GM19239 (cell line): ENCODE results near the gene MRPS2.
"Not testable (repeated sequence)": the region's sequence is repeated elsewhere in the genome, so short reads cannot be mapped to it uniquely, and the experiment has no call there.

Experiments
- DNase-seq: peaks from one replicate; pipeline ENCODE4 v3.0.0; 2011; ENCODE audit warnings: low spot score; ENCODE audit not compliant: insufficient read length
- FAIRE-seq: peaks from 2 replicates; lab custom pipeline; 2011; peaks lifted over from hg19 to GRCh38; lab: Jason Lieb, UNC

MRPS2 gene

DNA sequence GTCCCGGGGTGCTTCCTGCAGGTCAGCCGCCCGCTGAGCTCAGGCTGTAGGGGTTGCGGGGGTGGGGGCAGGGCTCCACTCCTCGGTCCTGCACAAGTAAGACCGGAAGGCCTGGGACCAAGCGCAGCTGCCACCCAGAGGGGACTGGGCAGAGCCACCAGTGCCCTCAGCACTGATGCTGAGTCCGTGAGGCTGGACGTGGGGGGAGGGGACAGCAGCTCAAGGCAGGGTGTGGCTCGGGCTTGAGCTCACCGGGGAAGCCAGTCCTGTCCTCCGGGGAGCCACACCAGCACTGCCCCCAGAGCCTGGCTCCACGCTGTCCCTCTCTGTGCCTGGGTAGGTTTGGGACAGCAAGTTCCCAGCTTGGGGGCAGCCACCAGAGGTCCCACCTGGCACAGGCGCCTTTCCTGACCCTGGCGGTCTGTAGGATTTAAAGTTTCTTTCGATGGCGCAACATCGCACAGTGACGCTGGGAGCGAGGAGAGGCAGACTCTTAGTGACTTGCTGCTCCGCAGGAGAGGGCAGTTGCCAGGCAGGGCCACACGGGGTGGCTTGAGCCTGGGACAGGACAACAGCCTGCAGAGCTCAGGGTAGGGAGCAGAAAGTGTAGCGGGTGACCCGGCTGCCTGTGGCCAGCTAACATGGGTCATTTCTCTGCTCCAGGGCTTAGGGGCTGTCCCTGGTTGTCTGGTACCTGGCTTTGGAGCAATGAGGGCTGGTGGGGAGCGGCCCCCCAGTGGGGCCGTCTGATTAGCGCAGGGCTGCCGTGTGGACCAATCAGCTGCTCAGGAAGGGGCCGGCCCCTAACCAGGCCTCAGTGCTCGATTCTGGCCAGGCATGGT, 26.5 kb downstream of the MRPS2 start:
- FAIRE-seq (no peak), DNase-seq (no peak)

DNA sequence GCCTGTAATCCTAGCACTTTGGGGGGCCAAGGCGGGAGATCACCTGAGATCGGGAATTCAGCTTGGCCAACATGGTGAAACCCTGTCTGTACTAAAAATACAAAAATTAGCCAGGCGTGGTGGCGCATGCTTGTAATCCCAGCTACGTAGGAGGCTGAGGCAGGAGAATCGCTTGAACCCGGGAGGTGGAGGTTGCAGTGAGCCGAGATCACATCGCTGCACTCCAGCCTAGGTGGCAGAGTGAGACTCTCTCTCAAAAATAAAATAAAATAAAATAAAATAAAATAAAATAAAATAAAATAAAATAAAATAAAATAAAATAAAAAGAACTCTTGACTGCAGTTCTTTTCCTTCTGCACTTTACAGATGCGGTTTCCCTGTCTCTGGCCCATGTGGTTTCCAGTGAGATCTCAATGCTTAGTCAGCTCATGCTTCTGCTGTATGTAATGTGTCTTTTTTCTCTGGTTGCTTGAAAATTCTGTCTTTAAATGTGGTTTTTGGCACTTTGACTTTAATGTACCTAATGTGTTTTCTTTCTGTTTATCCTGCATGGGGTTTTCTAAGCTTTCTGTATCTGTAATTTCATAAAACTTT, 28.5 kb downstream of the MRPS2 start:
- DNase-seq, FAIRE-seq: not testable (repeated sequence)

DNA sequence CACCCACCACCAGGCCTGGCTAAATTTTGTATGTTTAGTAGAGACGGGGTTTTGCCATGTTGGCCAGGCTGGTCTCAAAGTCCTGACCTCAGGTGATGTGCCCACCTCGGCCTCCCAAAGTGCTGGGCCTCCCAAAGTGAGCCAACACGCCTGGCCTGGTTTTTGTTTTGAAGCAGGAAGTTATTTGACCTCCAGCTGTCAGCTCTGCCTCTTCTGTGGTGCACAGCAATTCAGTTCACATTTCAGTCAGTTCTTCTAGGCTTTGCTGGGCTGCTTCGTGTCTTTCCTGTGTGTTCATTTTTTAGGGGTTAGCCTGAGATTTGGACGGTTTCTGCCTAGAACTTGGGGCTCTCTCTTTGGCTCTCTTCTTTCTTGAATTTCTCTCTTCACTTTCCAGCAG, 29.7 kb downstream of the MRPS2 start:
- FAIRE-seq (no peak), DNase-seq (no peak)

DNA sequence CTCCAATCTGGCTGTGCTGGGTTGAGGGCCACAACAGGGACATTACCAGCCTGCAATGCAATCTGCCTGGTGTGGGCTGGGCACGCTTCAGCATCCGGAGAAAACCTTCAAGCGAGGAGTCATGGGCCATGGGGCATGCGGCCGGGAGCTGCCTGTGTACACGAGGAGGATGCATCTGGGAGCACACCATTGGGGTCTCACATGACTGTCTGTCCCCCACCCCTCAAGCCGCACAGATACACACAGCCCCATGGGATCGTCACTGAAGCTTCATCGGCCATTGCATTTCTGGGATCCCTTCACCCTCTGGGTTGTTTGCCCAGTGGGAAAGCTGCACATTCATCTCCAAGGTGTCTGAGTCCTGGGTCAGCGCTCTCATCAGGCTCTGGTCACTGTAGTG, 30.6 kb downstream of the MRPS2 start:
- no peak for DNase-seq
- FAIRE-seq, result no peak

DNA sequence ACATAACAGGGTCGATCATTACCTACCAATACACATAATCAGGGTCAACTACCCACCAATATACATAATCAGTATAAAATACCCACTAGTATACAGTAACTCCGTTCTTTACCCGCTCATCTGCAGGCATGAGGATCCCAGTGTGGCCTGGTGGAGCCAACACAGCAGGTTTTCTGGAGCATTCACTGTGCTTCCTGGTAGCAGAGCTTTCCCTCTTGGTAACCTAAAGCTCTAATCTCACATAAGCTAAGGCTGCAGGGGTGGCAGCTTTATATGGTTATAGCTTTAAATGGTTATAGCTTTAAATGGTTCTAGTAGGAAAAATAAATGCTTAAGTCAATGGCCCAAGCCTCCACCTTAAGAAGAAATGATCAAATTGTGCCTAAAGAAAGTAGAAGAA, 32.6 kb downstream of the MRPS2 start:
- DNase-seq (no peak), FAIRE-seq (no peak)

DNA sequence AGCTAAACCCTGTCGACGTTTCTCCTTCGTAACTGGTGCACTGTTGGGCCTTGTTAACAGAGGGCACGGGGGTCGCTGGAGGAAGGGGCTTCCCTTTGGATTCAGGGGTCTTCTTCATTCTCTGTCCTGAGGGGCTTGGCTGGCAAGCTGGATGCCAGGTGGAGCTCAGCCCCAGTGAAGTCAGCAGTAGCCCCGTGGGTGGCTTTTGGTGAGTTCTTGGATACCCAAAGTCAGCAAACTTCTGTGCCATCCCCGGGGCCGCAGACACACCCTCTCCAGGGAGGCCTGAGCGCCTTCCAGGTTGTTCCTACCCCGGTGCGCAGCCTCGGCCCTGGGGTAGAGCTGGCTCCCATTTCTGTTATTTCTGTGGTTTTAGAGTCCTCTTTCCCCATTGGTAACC, 33.2 kb downstream of the MRPS2 start:
- DNase-seq (no peak), FAIRE-seq (no peak)

DNA sequence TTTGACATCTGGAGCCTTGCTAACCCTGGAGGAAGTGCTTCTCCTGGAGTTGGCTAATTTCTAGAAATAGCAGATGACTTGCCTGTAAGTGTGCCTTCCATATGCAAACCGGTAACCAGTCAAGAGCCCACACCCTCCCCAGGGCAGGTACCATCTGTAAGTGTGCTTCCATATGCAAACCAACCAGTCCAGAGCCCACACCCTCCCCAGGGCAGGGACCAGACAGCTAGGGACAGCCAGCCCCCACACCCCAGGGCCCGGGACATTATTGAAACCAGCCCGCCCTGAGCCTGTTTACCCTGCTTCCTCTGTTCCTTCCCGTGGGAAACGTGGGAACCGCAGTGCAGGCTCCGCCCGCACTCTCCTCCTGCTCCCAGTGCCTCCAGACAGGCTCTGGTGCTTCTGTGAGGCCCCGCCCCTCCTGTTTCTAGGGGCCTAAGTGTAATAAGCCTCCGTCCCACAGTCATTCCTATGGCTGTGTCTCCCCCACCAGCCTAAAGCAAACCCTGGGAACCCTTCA, 33.8 kb downstream of the MRPS2 start:
- FAIRE-seq, DNase-seq: not testable (repeated sequence)

DNA sequence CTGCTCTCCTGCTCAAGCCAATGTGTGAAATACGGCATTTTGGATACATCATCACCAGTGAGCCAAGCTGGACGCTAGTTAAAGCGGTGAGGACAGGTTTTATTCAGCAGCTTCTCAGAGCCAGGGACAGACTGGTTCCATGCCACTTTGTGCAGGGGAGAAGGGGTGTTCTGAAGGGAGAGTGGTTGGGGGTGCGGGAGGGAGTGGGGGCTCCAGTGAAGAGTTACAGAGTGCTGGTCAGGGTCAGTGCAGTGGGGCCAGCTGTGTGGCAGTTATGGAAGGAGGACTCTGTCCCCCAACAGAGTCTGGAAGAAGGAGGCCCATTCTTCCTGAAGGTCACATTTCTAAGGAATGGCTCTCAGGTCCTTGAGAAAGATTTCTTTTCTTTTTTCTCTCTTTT, 34.3 kb downstream of the MRPS2 start:
- not testable (repeated sequence) for FAIRE-seq, DNase-seq

DNA sequence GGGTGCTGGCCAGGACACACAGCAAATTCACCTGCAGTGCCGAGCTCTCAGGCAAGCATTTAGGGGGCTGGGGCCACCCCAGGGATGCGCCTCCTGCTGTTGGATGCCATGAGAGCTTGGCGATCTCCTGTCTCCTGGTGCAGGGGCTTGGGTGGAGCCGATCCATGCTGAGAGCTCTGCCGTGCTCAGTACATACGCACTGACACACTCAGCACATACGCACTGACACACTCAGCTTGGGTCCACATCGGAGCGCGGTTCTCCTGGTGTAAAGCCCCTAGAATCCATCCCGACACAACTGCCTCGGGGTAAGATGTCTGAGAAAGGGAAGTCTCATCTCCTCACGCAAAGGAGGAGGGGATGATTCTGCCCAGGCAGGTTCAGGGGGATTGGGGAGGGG, 35.1 kb downstream of the MRPS2 start:
- not testable (repeated sequence) for FAIRE-seq, DNase-seq

DNA sequence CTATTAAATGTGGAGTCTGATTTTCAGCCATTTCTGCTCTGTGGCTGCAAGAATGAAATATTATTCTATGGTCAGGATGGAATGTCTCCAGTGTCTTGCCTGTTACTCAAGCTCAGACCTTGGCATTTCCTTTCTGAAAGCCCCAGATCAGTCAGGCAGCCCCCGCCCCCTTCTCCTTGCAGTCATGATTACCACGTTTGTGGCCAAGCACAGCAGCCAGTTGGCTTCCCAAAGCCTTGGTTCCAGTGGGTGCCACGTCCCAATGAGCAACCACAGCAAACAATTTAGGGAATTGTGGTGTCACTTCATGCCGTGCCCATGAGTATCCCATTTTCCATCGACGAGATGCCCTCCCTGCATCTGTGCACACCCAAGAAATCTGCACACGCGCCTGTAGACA, 35.7 kb downstream of the MRPS2 start:
- no peak for DNase-seq

DNA sequence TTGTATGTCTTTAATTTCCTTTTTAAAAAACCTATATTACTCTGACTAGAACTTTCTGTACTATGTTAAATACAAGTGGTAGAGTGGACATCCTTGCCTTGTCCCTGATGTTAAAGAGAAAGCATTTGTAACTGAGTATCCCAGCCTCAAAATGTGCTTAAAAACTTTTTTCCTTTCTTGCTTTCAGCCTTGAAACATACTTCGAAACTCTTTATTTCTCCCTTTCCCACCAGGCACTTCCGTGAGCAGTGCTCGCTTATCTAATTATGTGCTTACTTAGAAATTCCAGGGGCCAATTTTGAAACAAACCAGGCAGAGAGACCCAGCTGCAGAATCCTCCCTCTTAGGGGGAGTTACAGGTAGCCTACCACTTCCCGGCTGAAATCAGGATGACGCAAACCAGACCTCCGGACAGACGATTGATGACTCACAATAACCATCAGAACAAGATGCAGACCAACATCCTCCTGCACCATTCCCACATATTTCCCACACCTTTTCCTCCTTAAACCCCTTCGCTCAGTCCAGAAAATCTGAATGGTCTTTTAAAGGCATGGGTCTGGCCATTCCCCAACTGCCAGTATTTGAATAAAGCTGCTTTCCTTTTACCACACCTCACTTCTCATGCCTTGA, 42.9 kb downstream of the MRPS2 start:
- DNase-seq, result not testable (repeated sequence)
- FAIRE-seq, result peak; percentile 14

More for the DNA sequence above, 35.7 kb downstream of the MRPS2 start:
- FAIRE-seq, result no peak

DNA sequence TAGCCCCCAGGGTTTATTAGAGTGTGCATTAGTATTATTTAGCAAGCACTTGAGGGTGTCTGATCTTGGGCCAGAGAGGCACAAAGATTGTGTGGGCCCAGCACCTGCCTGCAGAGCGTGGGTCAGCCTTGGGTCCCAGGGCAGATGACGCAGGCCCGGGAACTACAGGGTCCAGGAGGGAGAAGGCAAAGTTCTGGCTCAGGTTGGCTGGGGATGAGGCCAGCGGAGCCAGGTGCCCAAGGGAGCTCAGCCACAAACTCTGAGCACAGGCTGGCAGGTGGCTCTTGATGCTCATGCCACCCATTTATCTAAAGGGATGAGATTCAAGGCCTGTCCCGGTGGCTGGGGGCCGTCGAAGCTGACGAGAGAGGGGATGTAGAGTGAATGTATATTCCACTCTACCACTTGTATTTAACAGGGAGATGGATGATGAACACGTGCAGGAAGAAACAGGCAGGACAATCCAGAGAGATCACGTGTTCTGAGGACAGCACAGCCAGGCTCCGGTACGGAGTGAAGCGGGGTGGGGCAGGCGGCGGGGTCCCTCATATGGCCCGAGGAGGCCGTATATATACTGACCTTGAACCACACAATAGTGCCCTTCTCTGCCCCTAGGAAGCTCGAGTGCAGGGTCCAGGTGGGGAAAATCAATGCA, 44.6 kb downstream of the MRPS2 start:
- no peak for FAIRE-seq
- no peak for DNase-seq

DNA sequence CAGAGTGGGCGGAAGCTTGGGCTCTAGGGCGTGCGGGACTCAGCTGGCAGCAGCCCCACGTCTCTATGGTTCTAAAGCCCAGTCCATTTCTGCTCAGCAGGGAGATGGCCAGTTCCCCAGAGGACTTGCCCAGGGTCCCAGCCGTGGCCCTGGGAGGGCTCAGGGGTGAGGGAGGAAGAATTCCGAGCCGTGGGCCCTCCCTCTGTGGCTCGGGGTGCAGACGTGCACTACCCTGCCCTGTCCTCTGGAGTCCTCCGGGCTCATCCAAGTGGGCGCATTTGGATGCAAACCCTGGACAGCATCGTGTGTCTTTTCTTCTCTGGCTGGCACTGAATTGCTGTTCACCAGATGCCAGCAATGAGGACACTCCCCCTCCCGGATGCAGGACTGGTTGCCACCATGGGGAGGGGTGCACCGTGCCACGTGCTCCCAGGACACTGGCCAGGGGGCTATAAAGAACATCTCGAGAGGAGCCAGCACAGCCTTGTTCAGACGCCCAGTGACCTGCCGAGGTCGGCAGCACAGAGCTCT, 45.2 kb downstream of the MRPS2 start, which contains the start of gene OBP2A:
Gene OBP2A (plus strand): TSS at position 481 of the 531 bp plus-strand sequence. CDS start 55 bp downstream, outside the sequence.
- FAIRE-seq, DNase-seq: not testable (repeated sequence)

DNA sequence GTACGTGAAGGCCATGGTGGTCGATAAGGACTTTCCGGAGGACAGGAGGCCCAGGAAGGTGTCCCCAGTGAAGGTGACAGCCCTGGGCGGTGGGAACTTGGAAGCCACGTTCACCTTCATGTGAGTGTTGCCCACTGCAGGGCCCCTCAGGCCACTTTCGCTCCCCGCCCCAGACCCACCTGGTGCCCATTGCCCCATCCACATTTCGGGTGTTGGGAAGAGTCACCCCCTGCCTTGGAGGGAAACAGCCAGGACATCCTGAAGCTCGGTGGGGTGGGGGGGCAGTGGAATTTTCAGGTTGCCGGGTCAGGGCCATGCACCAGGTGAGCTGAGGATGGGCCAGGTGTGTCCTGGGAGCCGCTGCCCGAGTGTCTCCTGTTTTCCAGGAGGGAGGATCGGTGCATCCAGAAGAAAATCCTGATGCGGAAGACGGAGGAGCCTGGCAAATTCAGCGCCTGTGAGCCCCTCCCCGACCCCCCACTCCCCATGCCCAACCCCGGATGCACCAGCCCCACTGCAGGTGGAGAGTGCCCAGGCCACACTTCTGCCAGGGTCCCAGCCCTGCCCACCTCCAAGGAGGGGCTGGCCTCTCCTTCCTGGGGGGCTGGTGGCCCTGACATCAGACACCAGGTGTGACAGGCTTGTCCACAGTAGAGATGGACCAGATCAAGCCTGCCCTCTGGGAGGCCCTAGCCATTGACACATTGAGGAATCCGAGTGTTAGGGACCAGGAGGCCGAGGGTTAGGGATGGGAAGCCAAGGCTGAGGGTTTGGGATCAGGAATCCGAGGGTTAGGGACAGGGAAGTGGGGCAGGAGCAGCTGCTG, 46.5 kb downstream of the MRPS2 start:
- not testable (repeated sequence) for DNase-seq, FAIRE-seq

DNA sequence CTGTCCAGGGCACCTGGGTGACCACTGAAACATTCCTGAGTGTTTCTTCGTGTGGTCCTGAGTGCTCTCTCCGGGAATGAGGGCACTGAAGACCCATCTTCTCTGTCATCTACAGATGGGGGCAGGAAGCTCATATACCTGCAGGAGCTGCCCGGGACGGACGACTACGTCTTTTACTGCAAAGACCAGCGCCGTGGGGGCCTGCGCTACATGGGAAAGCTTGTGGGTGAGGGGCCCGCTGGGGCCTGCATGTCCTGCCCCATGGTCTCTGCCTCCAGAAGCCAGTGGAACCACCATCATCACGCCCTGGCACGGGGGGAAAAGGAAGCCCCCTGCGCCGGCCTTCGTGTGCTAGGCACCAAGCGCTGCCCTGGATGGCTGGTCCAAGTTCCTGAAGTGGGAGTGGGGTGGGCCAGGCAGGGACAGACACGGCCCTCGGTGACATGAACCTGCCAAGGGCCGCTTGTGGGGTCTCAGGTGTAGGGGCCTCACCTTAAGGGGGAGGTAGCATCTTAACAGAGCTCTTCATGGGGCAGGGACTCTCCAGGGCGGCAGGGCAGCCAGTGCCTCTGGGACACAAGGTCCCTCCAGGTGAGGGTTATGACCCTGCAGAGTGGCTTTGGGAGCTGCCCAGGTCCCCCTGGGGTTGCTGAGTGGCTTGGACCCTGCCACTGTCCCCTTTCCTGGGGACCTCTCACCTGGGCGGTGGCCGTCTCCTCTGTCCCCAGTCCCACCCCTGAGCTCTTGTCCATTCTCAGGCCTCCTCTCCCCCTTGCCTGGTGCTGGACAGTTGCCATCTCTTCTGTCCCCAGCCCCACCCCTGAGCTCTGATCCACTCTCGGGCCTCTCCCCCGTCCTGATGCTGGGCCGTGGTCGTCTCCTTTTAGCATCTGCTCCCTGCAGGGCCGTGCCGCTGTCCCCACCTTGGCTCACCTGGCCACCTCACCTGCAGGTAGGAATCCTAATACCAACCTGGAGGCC, 47.6 kb downstream of the MRPS2 start:
- DNase-seq (no peak), FAIRE-seq (no peak)

DNA sequence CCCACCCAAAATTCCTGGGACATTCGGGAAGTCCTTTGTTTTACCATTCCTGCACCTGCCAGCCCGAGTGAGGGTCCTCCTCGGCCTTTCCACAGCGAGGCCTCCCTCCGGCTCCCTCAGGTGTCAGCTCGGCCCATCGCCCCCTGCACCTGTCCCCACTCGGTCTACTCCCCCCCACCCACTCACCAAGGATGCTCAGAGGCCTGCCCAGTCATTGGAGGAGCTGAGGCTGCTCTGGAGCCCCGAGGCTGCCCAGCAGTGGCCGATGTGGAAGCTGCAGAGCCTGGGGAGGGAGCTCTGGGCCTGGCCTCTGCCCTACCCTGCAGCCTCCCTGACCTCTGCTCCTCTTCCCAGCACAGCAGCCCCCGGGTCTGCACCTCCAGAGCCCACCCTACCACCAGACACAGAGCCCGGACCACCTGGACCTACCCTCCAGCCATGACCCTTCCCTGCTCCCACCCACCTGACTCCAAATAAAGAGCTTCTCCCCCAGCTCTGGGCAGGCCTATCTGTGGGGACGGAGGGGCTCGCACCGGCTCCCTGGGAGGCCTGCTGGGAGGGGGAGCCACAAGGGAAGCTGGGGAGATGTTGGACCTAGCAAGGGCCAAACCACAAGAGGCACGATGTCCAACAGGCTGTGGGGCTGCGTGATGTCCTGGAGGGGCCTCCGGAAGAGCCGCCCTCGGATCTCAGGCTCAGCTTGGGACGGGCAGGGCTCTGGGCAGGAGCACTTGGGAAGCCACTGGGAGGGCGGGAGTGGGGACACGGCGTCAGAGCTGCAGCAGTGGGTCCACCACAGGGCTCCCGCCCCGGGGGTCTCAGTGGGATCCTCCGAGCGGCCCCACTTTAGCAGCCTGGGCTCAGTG, 49.2 kb downstream of the MRPS2 start:
- DNase-seq, FAIRE-seq: not testable (repeated sequence)

DNA sequence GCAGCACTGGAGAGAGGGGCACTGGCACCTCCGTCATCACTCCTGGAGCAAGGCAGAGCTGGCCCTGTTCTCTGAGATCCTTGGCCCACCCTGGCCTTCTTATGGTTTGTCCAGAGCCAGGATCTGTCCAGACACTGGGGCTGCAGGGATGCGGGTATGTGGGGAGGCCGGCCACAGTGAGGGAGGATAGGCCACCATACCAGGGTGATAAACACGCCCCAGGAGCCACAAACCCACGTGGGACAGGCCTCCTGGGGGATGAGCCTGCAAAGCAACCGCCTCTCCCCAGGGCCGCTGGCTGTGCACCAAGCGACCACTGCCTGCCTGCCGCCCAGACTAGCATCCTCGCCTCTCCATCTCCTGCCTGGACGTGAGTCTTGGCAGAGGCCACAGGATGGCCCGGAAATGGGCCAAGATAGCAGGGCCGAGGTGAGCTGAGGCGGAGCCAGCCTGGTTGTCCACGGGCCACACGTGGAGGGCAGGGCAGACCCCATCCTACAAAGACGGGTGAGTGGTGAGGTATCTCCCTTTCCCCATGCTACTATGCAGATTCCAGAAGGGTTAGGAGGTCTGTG, 49.9 kb downstream of the MRPS2 start:
- FAIRE-seq (no peak), DNase-seq (no peak)
